HG03521 (cell line): ENCODE results near the gene ENGASE.

ENCODE experiments used
- ATAC-seq: cut with Tn5 transposase; IDR thresholded peaks from one replicate; pipeline ENCODE4 v1.9.1; 2021; ENCODE audit warnings: mild to moderate bottlenecking, moderate library complexity; ENCODE audit not compliant: unreplicated experiment

Gene ENGASE

GRCh38 chr17:79091226-79091670 lies 16.6 kb downstream of the ENGASE start:
- no peak for ATAC-seq

GRCh38 chr17:79092567-79092966 lies 17.9 kb downstream of the ENGASE start:
- no peak for ATAC-seq

GRCh38 chr17:79093270-79093669 lies 18.6 kb downstream of the ENGASE start:
- no peak for ATAC-seq

GRCh38 chr17:79094261-79094660 lies 19.6 kb downstream of the ENGASE start:
- no peak for ATAC-seq

- ATAC-seq, result no peak
These were observed 20.9 kb downstream of the ENGASE start for GRCh38 chr17:79095345-79096055.

- no peak for ATAC-seq
These were observed 21.9 kb downstream of the ENGASE start for GRCh38 chr17:79096477-79096876.

GRCh38 chr17:79097226-79098055 lies 22.8 kb downstream of the ENGASE start:
- ATAC-seq, result no peak

GRCh38 chr17:79098282-79098867 lies 23.8 kb downstream of the ENGASE start:
- ATAC-seq, result no peak

GRCh38 chr17:79100405-79100804 lies 25.8 kb downstream of the ENGASE start:
- ATAC-seq, result no peak

- ATAC-seq, result no peak
These were observed 26.6 kb downstream of the ENGASE start for GRCh38 chr17:79101111-79101673.

- ATAC-seq, result no peak
These were observed 27.6 kb downstream of the ENGASE start for GRCh38 chr17:79102214-79102613.

- no peak for ATAC-seq
These were observed 30.4 kb downstream of the ENGASE start for GRCh38 chr17:79104898-79105600.

GRCh38 chr17:79105937-79106336 lies 31.3 kb downstream of the ENGASE start:
- ATAC-seq, result no peak

- ATAC-seq, result no peak
These were observed 32.3 kb downstream of the ENGASE start for GRCh38 chr17:79106958-79107357.

GRCh38 chr17:79107499-79108231 lies 33.0 kb downstream of the ENGASE start:
- ATAC-seq, result no peak

GRCh38 chr17:79108232-79108850 lies 33.7 kb downstream of the ENGASE start:
- no peak for ATAC-seq

GRCh38 chr17:79108870-79109269 lies 34.2 kb downstream of the ENGASE start:
- no peak for ATAC-seq

- ATAC-seq, result no peak
These were observed 35.0 kb downstream of the ENGASE start for GRCh38 chr17:79109584-79109983.

- no peak for ATAC-seq
These were observed 36.5 kb downstream of the ENGASE start for GRCh38 chr17:79111097-79111496.

- no peak for ATAC-seq
These were observed 37.8 kb downstream of the ENGASE start for GRCh38 chr17:79112471-79112870.
